Endometrial microvascular endothelial cells (primary cell): Measurements from ENCODE around the gene SKAP1. TPM values are rescaled to one million over a fixed set of nuclear protein-coding genes. Genes with fewer than 3 reads are reported as not detected.

Experiments
- in situ Hi-C: cut with HindIII; loops from 2 replicates; pipeline ENCODE4 v1.10.0; 2017; ENCODE audit warnings: low sequenced_read_pairs, low pct_unique_long_range_greater_than_20kb; ENCODE audit errors: inconsistent ontology term
- total RNA-seq: library from RNA; depleted of rRNA; stranded (reverse); fragments of >200 nt; gene quantifications from one replicate; pipeline ENCODE4 v1.2.3, GENCODE V29; 2015; ENCODE audit errors: inconsistent ontology term

Gene SKAP1
- total RNA-seq = not detected

DNA sequence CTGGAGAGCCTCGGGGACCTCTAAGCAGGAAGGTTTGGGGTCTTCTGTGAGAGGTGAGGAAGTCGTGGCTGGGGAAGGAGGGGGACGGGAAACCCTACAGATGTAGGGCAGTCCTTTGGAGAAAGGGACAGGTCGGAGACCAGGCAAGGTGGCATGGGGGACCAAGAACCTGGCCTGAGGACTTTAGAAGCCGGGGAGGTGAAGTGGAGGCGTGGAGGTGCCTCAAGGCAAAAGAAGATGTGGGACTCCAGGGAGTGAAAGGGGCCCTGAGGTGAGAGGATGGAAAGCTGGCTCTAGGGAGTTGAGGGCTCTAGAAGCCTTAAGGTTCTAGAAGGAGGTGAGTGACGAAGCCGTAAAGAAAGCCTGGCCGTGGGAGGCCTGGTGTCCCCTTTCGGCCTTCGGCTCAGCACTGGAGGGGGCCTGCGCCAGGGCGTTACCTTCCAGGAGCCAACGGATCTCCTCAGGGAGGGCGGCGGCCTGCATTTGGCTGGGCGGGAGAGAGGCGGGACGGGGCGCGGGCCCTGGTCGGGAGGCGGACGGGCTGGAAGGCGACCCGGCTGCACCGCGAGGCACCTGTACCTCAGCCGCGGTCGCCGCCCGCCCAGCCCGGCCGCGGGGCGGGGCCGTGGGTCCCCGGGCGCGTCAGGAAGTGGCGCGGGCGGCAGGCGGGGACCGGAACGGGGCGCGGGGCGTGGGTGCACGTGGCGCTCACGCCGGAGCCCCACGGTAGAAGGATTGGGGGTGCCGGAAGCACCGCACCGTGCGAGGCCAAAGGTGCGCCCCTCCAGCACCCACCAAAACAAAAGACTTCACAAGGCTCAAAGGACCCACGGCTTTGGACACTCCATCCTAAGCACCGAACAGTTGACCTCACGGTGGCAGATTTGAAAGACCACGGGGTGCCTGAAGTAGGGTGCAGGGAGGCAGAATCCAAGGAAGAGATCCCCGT lies at the start of gene SKAP1:
SKAP1 (minus strand) TSS at position 577 of the 949 bp plus-strand sequence.
- in situ Hi-C loops = no loop called here

DNA sequence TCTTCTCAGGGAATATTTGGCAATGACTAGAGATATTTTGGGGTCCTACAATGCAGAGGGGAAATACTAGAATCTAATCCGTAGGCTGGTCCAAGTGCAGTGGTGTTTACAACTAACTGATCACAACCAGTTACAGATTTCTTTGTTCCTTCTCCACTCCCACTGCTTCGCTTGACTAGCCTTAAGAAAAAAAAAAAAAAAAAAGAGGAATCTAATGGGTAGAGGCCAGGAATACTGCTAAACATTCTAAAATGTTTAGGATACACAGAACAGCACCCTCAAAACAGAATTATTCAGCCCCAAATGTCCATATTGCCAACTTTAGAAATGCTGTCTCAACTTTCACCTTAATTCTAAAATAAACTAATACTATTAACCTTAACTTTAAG lies 49.0 kb upstream of the SKAP1 start:
- in situ Hi-C loops = no loop called here

DNA sequence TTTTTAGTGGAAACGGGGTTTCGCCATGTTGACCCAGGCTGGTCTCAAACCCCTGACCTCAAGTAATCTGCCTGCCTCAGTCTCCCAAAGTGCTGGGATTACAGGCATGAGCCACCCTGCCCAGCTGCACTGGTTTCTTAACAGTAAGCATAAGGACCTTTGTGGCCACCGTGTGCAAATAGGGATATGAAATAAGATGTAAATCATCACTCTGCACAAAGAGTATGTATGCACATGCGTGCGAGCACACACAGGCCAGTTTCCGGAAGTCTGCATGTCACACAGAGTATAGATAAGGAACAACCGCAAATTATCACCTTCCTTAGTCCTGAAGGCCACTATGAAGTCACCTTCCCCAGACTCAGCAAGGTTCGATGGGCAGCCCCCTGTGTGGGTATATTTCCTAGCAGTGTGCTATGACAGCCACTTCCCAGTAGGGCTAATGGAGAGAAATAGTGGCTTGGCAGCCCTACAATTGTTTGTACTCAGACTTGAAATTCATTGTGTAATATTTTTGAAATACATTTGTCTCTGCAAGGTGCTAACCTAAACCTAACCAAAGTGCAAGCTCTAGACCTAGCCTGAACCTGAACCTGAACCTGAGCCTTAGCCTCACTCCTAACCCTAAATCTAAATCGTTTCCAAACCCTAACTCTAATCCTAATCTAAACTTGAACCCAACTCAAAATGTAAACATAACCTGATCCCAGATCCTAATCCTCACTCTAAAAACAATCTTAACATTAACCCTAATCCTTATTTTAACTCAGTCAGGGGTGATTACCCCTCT lies 48.4 kb upstream of the SKAP1 start:
- in situ Hi-C loops = no loop called here

DNA sequence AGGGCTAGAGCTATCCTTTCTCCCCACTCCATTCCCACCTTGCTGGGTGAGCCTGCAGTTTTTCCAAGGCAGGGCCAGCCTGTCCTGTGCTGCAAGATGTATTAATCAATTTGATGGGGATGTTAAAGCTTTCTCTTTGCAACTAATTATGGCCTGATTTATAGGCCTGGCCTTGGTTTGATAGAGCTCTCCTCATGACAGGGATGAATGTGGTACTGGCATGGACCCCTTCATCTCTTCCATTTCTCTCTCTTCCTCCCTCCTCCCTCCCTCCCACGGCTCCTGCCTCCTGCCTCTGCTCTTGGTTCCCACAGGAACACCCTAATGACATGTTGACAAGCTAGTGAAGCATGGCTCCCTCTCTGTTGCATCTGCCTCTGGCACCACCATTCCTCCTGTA lies 47.2 kb upstream of the SKAP1 start:
- in situ Hi-C loops = no loop called here

DNA sequence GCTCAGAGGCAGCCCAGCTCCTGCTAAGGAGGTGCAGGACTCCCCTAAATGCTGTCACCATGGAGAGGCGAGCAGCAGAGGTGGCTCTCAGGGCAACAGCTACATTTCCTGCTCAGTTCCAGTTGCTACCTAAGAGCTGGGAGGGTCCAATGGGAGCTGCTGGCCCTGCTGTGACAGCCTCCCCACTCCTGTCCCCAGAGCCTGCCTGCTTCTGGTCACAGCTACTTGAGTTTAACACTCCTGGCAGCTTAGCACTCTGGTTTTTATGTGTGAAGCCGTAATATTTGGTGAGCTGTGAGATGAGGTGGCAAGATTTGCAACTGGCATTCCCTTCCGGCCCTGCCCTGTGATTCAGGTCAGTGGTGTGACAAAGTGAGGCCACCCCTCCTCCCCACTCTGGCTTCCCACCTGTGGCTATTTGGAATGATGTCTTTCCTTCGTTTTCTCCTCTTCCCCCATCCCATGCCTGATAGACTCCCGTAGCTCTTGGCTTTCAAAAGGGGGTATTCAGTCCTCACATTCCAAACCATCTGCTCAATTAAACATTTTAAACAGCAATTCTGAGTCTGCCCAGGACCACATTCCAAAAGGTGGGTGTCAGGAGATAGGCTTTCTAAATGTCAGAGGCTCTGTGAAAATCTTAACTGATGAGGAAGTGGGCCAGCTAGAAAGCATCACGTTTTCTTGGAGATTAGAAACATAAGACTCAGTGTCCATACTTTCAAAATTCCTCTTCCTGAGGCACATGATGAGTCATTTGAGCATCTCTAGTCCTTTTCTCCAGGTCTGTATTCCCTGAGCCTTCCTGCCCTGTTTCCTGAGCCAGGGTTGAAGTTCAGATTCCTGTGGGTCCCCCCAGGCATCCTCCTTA lies 42.6 kb upstream of the SKAP1 start:
- in situ Hi-C loops = no loop called here

DNA sequence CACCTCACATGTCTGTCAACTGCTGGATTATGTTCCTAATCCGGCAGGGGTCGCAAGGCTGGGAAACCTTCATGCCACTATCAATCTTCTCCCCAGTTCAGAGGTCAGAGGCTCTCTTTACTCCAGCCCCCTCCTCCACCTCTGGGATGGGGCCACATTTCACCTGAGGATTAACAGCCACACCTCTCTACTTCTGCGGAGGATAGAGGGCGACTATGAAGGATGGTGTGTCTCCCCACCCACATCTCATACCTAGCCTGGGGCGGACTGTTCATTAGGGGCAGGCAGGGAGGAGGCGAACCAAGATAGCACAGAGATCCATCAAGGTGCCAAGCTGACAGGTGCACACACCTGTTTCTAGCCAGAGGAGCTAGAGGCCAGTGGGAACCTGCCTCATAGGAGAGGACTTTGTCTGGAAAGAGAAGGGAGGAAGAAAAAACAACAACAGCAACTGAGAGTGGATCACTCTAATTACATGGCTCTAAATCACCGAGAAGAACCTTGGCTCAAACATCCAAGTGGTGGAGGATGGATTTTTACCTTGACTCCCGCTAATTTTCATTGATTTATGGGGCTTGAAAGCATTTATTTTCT lies 41.9 kb upstream of the SKAP1 start:
- in situ Hi-C loops = no loop called here

DNA sequence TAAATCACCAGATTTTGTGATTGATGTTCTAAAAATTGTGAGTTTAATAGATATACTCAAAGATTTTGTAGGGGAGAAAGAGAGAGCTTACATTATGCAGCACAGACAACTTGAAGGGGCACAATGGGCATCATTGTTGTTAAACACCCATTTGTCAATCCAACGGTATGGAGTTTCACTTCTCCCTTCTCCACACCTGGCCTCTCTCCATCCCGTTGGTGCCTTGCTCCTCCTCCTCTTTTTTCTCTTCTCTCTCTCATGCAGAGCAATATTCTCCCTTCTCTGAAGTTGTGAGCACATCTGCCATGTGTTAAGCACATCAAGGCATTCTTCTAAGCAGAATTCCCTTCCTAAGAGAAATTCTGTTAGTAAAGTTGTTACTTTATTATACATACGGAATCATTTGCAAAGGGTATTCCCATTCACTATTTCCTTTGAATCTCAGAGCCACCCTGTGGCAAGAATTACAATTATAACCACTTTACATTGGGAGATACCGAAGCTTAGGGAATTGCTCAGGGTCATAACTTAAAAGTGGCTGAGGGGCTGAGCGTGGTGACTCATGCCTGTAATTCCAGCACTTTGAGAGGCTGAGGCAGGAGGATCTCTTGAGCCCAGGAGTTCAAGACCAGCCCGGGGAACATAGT lies 40.5 kb upstream of the SKAP1 start:
- in situ Hi-C loops = no loop called here

DNA sequence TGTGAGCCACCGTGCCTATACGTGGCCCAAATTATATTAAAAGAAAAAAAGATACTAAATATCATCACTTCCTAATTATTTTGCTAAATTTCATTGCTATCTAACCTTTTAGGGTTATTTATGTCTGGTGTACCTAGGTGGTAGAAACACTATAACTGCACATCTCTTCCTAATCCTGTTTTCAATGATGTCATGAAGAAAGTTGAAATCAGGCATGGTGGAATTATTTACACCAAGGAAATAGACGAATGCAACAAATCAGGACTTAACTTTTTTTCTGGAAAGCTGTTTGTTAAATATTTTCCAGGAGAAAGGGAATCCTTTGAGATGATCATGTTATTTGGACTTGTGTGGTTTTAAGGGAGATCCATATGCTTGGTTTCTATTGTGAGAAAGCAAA lies 39.2 kb upstream of the SKAP1 start:
- in situ Hi-C loops = no loop called here

DNA sequence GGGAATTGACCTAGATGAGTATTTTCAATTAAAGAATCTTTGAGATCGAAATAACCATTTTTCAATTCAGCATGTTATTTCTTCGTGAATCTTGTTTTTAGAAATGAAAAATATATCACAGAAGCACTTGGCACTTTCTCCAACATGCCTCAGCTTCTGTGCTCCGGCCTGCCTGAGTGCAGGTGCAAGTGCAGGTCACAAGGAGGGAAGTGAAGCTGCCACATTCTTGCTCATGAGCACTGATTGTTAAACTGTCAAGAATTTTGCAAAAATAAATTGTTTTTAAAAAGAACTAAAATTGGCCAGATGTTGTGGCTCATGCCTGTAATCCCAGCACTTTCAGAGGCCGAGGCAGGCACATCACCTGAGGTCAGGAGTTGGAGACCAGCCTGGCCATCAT lies 38.3 kb upstream of the SKAP1 start:
- in situ Hi-C loops = no loop called here

DNA sequence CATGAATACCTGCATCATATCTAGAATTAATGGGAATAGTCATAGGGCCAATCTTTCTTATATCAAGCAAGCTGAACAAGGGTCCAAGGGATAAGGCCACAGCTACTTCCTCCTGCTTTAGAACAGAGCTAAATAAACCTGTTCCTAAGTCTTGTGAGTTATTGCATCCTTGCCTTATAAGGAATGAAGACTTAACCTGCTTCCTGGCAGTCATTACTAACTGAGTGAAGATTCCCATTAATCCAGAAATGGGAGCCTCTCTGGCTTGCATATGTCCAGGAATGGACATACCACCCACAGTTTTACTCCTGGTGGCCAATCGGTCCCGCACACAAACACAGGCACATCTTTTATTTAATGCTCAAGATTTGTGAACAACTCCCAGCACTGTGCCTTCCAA lies 35.9 kb upstream of the SKAP1 start:
- in situ Hi-C loops = no loop called here

DNA sequence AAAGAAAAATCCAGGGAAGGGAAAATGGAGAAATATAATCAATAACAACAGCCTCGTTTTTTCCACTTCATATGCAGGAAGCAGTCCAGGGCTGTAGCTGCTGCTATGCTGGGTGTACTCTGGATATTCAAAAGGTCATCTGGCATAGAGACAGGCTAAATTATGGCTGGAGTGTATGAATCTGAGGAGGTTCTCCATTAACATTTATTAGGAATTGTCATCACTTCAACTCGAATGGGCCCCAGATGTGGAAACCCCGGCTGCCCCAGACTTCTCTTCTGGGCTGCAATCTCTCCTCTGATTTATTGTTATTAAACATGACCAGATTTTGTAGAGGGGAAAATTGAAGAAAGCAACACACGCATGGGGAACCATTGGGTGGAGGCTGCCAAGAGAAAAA lies 33.5 kb upstream of the SKAP1 start:
- in situ Hi-C loops = no loop called here

DNA sequence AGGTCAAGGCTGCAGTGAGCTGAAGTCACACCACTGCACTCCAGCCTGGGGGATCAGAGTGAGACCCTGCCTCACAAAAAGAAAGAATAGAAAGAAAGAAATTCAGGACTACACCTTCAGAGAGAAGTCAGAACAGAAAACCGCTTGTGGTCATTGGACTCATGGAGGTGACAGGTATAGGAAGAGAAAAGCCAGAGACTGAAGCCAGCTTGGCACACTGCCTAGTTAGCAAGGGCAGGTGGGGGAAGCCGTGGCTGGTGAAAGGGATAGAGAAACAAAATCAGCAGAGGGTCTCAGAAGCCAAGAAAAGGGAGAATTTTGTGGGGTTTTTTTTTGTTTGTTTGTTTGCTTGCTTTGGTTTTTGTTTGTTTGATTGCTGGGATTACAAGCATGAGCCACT lies 32.9 kb upstream of the SKAP1 start:
- in situ Hi-C loops = no loop called here

DNA sequence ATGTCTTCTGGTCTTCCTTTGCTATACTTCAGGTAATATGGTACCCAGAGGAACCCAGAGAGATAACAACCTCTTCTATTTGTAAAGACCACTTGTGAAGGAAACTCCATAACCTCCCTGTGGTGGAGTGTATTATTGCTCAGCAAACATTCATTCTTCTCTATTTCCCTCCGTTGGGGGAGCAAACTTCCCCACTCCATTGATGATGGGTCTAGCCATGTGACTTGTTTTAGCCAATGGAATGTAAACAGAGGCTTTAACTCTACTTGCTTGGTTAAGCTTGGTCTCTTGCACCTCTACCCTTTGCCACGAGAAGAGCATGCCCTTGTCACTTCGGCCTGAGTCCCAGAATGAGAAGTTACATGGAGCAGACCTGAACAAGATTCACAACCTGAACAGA lies 30.0 kb upstream of the SKAP1 start:
- in situ Hi-C loops = no loop called here

DNA sequence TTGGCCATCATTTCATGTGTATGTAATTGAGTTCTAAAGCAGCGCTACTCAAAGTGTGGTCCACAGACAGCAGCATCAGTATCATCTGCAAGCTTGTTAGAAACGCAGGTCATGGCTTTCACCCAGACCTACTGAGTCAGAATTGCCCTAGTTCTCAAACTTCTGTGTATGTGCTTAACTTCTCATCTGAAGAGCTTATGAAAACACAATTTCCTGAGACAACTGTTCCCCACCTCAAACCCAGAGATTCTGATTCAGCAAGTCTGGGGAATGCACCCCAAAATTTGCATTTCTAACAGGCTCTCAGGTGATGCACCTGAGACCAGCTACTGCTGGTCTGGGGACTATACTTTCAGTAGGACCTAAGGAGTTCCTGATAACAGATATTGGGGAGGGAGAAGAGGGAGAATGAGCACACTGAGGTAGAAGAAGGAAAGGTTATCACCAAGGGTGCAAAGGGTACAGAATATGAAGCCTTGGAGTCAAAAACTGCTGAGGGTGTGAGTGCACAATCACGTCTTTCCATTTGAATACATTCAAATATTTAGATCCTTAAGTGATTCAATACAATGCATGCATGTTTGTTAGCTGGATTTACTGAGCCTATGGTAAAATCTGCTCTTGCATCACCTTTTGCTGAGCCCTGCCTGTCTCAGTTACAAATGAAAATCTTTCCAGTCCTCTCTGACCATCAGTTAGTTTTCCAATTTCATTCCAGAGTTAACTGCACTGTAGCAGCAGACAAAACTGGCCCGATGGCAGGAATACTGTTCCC lies 29.2 kb upstream of the SKAP1 start:
- in situ Hi-C loops = no loop called here

DNA sequence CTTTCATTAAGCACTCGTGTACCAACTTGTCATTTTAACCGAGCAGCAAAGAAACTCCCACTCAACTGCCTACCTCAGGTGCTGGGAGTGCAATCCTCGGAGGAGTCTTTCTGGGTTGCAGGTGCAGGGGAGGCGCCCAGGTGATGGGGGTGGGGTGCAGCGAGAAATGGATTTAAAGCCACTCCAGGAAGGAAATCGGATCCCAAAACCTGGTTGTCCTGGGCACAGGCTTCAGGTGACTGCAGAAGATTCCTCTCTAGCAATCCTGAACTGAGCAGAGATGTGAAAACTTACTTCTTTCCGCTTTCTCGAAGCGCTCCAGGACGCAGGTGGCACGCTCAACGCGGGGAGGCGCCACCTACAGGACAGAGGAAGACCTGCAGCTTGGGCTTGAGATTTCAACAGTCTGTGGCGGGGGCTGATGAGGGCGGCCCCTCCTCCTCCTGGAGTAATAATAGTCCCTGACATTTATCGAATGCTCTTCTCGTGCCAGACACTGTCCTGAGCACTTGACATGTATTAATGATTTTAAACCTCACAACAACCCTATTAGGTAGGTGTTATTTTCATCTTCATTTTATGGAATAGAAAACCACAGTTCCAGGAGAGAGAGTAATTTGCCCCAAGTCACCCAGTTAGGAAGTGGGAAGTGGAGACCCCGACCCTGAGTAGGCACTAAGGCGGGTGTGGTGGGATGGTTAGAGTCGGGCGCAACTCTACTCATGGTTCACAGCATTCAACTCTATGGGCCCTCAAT lies 27.2 kb upstream of the SKAP1 start:
- in situ Hi-C loops = no loop called here

DNA sequence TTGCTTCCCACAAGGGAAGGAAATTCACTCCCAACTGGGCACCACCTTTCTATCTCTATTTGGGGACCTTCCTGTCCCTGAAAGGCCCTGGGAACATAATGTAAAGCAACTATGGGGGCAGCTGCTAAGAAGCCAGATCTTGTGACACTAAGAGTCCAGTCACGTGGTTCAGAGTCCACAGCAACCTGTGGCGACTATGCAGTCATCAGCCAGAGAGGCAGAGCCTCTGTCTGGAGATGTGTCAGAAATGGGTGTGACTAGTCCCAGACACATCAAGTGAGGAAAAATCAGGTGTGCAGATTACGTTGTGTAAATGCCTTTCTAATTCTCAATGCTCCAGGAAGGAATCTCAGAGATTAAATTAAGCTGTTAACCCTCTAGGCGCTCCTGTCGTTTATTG lies 26.6 kb upstream of the SKAP1 start:
- in situ Hi-C loops = no loop called here

DNA sequence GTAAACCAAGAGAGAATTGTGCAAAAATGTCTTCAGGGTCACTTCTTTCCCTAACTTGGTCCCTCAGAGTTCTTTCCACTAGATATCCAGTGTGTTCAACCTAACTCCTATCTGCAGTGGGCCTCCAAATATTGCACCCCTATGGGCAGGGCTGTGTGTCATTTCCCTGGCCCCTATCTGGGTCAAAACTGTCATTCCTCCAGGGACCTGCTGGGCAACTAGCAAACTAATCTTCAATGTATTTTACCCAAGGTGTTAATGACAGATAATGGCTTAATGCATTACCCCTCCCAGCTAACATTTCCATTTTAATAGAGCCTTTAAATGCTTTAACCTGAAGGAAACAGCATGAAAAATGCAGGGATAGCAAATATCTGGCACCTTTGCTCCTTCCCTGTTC lies 25.8 kb upstream of the SKAP1 start:
- in situ Hi-C loops = no loop called here
